GM23338 (cell line): ENCODE results near the gene RNF168. TPM values are rescaled to one million over a fixed set of nuclear protein-coding genes. Genes with fewer than 3 reads are reported as not detected.
"Not testable (repeated sequence)": the region's sequence is repeated elsewhere in the genome, so short reads cannot be mapped to it uniquely, and the experiment has no call there.

ENCODE experiments used
- ATAC-seq: fragments of 200-7000 bp; cut with Tn5 transposase; 3 replicates; pipeline ENCODE4 v1.9.1; 2020
- DNase-seq: peaks from one replicate; pipeline ENCODE4 v3.0.0-alpha.2; 2015; ENCODE audit warnings: low spot score
- H2AFZ ChIP-seq: fragments of 200-600 bp; sonication (generic); 2 replicates; pipeline ENCODE4 v1.8.0; 2016; ENCODE audit warnings: antibody characterized with exemption, mild to moderate bottlenecking, moderate library complexity
- H3F3A ChIP-seq: fragments of 200-600 bp; sonication (generic); replicated peaks from 2 replicates; pipeline ENCODE4 v1.8.0; 2017; ENCODE audit warnings: antibody characterized with exemption, mixed run types, low read depth
- H3K27ac ChIP-seq: fragments of 200-600 bp; sonication (generic); 2 replicates; pipeline ENCODE4 v1.6.1; 2016; ENCODE audit warnings: low read depth
- H3K27me3 ChIP-seq: fragments of 200-600 bp; sonication (generic); 2 replicates; pipeline ENCODE4 v1.8.0; 2016; ENCODE audit warnings: mild to moderate bottlenecking, mixed run types, moderate library complexity; ENCODE audit not compliant: insufficient read depth
- H3K36me3 ChIP-seq: fragments of 200-600 bp; sonication (generic); 2 replicates; pipeline ENCODE4 v1.8.0; 2016; ENCODE audit warnings: mild to moderate bottlenecking; ENCODE audit not compliant: insufficient read depth
- H3K4me1 ChIP-seq: fragments of 200-600 bp; sonication (generic); 2 replicates; pipeline ENCODE4 v1.8.0; 2016; ENCODE audit warnings: mild to moderate bottlenecking, moderate library complexity; ENCODE audit not compliant: insufficient read depth
- H3K4me2 ChIP-seq: fragments of 200-600 bp; sonication (generic); 2 replicates; pipeline ENCODE4 v1.7.1; 2017; ENCODE audit warnings: mixed run types
- H3K4me3 ChIP-seq: fragments of 200-600 bp; sonication (generic); 2 replicates; pipeline ENCODE4 v1.6.1; 2016; ENCODE audit warnings: mixed run types
- H3K79me2 ChIP-seq: fragments of 200-600 bp; sonication (generic); replicated peaks from 2 replicates; pipeline ENCODE4 v1.8.0; 2017; ENCODE audit warnings: mild to moderate bottlenecking; ENCODE audit not compliant: insufficient read depth
- H3K9me2 ChIP-seq: fragments of 200-600 bp; sonication (generic); 2 replicates; pipeline ENCODE4 v1.8.0; 2017; ENCODE audit not compliant: insufficient read depth
- H4K20me1 ChIP-seq: fragments of 200-600 bp; sonication (generic); replicated peaks from 2 replicates; pipeline ENCODE4 v1.8.0; 2017; ENCODE audit warnings: mild to moderate bottlenecking; ENCODE audit not compliant: insufficient read depth
- H3K27ac Mint-ChIP-seq: 2 replicates; pipeline ENCODE4 v1.8.0; 2020; ENCODE audit warnings: inconsistent platforms, mild to moderate bottlenecking, moderate library complexity, mixed read lengths
- H3K27me3 Mint-ChIP-seq: 3 replicates; pipeline ENCODE4 v1.8.0; 2022; ENCODE audit warnings: low read depth, mild to moderate bottlenecking, moderate library complexity, mixed read lengths, inconsistent platforms; ENCODE audit not compliant: insufficient read depth, poor library complexity
- H3K36me3 Mint-ChIP-seq: 3 replicates; pipeline ENCODE4 v1.8.0; 2021; ENCODE audit warnings: low read depth, mild to moderate bottlenecking, inconsistent platforms, moderate library complexity, mixed read lengths
- H3K4me1 Mint-ChIP-seq: 3 replicates; pipeline ENCODE4 v1.8.0; 2020; ENCODE audit warnings: mild to moderate bottlenecking, inconsistent platforms, mixed read lengths
- H3K4me3 Mint-ChIP-seq: 3 replicates; pipeline ENCODE4 v1.8.0; 2021; ENCODE audit warnings: moderate library complexity, mild to moderate bottlenecking, inconsistent platforms, mixed read lengths
- H3K9me3 Mint-ChIP-seq: 3 replicates; pipeline ENCODE4 v1.8.0; 2020; ENCODE audit warnings: moderate library complexity, mild to moderate bottlenecking, inconsistent platforms, mixed read lengths
- CREB1 ChIP-seq: fragments of 250-450 bp; sonication (Bioruptor Pico); IDR thresholded peaks from 2 replicates; pipeline ENCODE4 v1.5.0; 2020; ENCODE audit warnings: low read depth, mild to moderate bottlenecking, moderate library complexity
- EZH2 ChIP-seq: fragments of 200-600 bp; sonication (generic); IDR thresholded peaks from one replicate; pipeline ENCODE4 v1.8.0; 2017; ENCODE audit warnings: antibody characterized with exemption, mild to moderate bottlenecking, low read depth; ENCODE audit not compliant: unreplicated experiment
- EZH2phosphoT487 ChIP-seq: fragments of 200-600 bp; sonication (generic); IDR thresholded peaks from one replicate; pipeline ENCODE4 v1.8.1; 2018; ENCODE audit warnings: antibody characterized with exemption; ENCODE audit not compliant: unreplicated experiment
- JUNB ChIP-seq: IDR thresholded peaks from one replicate; pipeline ENCODE4 v1.6.1; 2016; ENCODE audit warnings: antibody characterized with exemption; ENCODE audit not compliant: unreplicated experiment
- NANOG ChIP-seq: IDR thresholded peaks from 2 replicates; pipeline ENCODE4 v1.6.1; 2016; ENCODE audit warnings: antibody characterized with exemption, borderline replicate concordance
- POLR2AphosphoS5 ChIP-seq: IDR thresholded peaks from 2 replicates; pipeline ENCODE4 v1.6.1; 2016; ENCODE audit warnings: antibody characterized with exemption, low read depth
- STAT1 ChIP-seq: IDR thresholded peaks from one replicate; pipeline ENCODE4 v1.6.1; 2016; ENCODE audit warnings: antibody characterized with exemption; ENCODE audit not compliant: unreplicated experiment
- ZNF114 ChIP-seq: fragments of 250-450 bp; sonication (Bioruptor Pico); IDR thresholded peaks from 2 replicates; pipeline ENCODE4 v1.5.0; 2020; ENCODE audit warnings: mild to moderate bottlenecking, moderate library complexity
- ZNF331 ChIP-seq: fragments of 250-450 bp; sonication (Bioruptor Pico); IDR thresholded peaks from 2 replicates; pipeline ENCODE4 v1.5.0; 2020; ENCODE audit warnings: low read depth, mild to moderate bottlenecking, moderate library complexity
- polyA plus RNA-seq: library from polyadenylated mRNA; unstranded; fragments of >200 nt; fragmentation: Nextera tagmentation; extraction: Ambion mirVana; gene quantifications from 2 replicates; pipeline ENCODE4 v1.2.1, GENCODE V29; 2016
- total RNA-seq: library from RNA; depleted of rRNA; stranded (reverse); fragments of >200 nt; shearing (Covaris generic); gene quantifications from 2 replicates; pipeline ENCODE4 v1.2.3, GENCODE V29; 2014
- TF ChIP-seq, protein P1 (sequence below), 2 experiments: fragments of 200-600 bp in 1 of 2; sonication (generic) in 1 of 2; conservative IDR thresholded peaks; 2 replicates each; pipeline versions ENCODE4 v1.5.1 to v1.6.1; 2016 to 2017; ENCODE audit warnings: antibody characterized with exemption in 2 of 2, low read depth in 2 of 2, mild to moderate bottlenecking in 2 of 2, moderate library complexity in 1 of 2
- TF ChIP-seq, protein P2 (sequence below): IDR thresholded peaks from one replicate; pipeline ENCODE4 v1.6.1; 2018; ENCODE audit warnings: antibody characterized with exemption; ENCODE audit not compliant: unreplicated experiment
- TF ChIP-seq, protein P3 (sequence below): IDR thresholded peaks from 2 replicates; pipeline ENCODE4 v1.6.1; 2016; ENCODE audit warnings: antibody characterized with exemption

Gene RNF168
- total and polyA plus RNA-seq, 2 experiments from 2014 or later = 33.0 to 53.0 TPM

DNA sequence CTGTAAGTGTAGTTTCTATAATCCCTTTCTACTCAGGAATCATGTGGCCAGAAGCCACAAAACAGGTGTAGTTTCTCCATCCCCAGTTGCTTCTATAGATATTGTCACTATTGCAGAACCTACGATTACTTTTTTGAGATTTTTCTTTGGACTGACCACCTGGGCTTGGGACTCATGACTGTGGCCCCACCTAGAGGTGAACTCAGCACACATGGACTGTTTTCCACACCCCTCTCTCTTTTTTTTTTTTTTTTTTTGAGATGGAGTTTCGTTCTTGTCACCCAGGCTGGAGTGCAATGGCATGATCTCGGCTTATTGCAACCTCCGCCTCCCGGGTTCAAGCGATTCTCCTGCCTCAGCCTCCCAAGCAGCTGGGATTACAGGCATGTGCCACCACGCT is 58.2 kb downstream of the RNF168 start:
- peak; percentile 65 for DNase-seq
- not testable (repeated sequence) for H3K4me2 ChIP-seq, H3K36me3 ChIP-seq, H3F3A ChIP-seq, H3K27ac Mint-ChIP-seq, H3K4me3 Mint-ChIP-seq, H3K9me3 Mint-ChIP-seq, H3K27me3 ChIP-seq, H2AFZ ChIP-seq, H3K4me1 ChIP-seq, H3K36me3 Mint-ChIP-seq, H3K79me2 ChIP-seq, H3K4me3 ChIP-seq, H3K4me1 Mint-ChIP-seq, H3K9me2 ChIP-seq, H4K20me1 ChIP-seq
- ATAC-seq = peak; percentile 80
- TF ChIP-seq, protein P1, sequence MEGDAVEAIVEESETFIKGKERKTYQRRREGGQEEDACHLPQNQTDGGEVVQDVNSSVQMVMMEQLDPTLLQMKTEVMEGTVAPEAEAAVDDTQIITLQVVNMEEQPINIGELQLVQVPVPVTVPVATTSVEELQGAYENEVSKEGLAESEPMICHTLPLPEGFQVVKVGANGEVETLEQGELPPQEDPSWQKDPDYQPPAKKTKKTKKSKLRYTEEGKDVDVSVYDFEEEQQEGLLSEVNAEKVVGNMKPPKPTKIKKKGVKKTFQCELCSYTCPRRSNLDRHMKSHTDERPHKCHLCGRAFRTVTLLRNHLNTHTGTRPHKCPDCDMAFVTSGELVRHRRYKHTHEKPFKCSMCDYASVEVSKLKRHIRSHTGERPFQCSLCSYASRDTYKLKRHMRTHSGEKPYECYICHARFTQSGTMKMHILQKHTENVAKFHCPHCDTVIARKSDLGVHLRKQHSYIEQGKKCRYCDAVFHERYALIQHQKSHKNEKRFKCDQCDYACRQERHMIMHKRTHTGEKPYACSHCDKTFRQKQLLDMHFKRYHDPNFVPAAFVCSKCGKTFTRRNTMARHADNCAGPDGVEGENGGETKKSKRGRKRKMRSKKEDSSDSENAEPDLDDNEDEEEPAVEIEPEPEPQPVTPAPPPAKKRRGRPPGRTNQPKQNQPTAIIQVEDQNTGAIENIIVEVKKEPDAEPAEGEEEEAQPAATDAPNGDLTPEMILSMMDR (conservative IDR thresholded peaks at IDR 0.05; ENCODE audit: low read depth in 2 of 2) = peak; percentile 64 to 71
- H3K27me3 Mint-ChIP-seq = peaks cover 15% of the 10 kb centered on the region
- 0 out of 2 replicates have a peak overlapping the region, but pooled peaks have one; percentile 34 for H3K27ac ChIP-seq

DNA sequence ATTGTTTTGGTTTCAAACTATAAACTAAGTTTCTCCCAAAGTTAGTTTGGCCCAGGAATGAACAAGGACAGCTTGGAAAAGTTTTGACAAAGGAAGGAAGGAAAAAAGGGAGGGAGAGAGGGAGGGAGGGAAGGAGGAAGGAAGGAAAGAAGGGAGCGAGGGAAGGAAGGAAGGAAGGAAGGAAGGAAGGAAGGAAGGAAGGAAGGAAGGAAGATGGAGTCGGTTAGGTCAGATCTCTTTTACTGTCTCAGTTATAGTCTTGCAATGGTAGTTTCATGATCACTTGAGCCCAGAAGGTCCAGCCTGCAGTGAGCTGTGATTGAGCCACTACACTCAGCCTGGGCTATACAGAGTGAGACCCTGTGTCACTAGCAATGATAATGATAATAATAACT is 59.1 kb downstream of the RNF168 start:
- Histone ChIP-seq H3K79me2 (no peaks in the 10 kb centered on the region), H3K36me3 (no peaks in the 10 kb centered on the region), H2AFZ (no peak overlapping the region), H3K4me1 (no peaks in the 10 kb centered on the region), H3K9me2 (no peaks in the 10 kb centered on the region), H3F3A (no peaks in the 10 kb centered on the region), H4K20me1 (no peaks in the 10 kb centered on the region), H3K27me3 (no peaks in the 10 kb centered on the region), H3K4me3 (no peak overlapping the region), H3K27ac (no peak overlapping the region), H3K4me2 (no peak overlapping the region)
- DNase-seq = no peak
- Mint-ChIP-seq H3K27me3 (peaks cover 10% of the 10 kb centered on the region), H3K36me3 (no peaks in the 10 kb centered on the region), H3K4me1 (peaks cover 3% of the 10 kb centered on the region; the same call in 1 of the 3 replicates), H3K4me3 (no peak overlapping the region), H3K27ac (no peak overlapping the region), H3K9me3 (no peaks in the 10 kb centered on the region)
- ATAC-seq = no peak
- TF ChIP-seq JUNB (no peak), STAT1 (no peak), EZH2 (no peak), POLR2AphosphoS5 (no peak), NANOG (no peak), EZH2phosphoT487 (no peak), ZNF331 (no peak), ZNF114 (CRISPR knock-in tag) (no peak), CREB1 (CRISPR knock-in tag) (no peak)
- TF ChIP-seq, protein P2, sequence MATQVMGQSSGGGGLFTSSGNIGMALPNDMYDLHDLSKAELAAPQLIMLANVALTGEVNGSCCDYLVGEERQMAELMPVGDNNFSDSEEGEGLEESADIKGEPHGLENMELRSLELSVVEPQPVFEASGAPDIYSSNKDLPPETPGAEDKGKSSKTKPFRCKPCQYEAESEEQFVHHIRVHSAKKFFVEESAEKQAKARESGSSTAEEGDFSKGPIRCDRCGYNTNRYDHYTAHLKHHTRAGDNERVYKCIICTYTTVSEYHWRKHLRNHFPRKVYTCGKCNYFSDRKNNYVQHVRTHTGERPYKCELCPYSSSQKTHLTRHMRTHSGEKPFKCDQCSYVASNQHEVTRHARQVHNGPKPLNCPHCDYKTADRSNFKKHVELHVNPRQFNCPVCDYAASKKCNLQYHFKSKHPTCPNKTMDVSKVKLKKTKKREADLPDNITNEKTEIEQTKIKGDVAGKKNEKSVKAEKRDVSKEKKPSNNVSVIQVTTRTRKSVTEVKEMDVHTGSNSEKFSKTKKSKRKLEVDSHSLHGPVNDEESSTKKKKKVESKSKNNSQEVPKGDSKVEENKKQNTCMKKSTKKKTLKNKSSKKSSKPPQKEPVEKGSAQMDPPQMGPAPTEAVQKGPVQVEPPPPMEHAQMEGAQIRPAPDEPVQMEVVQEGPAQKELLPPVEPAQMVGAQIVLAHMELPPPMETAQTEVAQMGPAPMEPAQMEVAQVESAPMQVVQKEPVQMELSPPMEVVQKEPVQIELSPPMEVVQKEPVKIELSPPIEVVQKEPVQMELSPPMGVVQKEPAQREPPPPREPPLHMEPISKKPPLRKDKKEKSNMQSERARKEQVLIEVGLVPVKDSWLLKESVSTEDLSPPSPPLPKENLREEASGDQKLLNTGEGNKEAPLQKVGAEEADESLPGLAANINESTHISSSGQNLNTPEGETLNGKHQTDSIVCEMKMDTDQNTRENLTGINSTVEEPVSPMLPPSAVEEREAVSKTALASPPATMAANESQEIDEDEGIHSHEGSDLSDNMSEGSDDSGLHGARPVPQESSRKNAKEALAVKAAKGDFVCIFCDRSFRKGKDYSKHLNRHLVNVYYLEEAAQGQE = no peak
- TF ChIP-seq, protein P3, sequence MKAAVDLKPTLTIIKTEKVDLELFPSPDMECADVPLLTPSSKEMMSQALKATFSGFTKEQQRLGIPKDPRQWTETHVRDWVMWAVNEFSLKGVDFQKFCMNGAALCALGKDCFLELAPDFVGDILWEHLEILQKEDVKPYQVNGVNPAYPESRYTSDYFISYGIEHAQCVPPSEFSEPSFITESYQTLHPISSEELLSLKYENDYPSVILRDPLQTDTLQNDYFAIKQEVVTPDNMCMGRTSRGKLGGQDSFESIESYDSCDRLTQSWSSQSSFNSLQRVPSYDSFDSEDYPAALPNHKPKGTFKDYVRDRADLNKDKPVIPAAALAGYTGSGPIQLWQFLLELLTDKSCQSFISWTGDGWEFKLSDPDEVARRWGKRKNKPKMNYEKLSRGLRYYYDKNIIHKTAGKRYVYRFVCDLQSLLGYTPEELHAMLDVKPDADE = no peak
- TF ChIP-seq, protein P1 (conservative IDR thresholded peaks at IDR 0.05; ENCODE audit: low read depth in 2 of 2) = no peak
